ENCODE data around the gene GAS2L2. TPM values are rescaled to one million over a fixed set of nuclear protein-coding genes. Genes with fewer than 3 reads are reported as not detected.
A peak's percentile ranks its signal among the peaks of the same experiment; 100 is the strongest.

The GAS2L2 gene
- total RNA-seq, 2 donors from 2014 or later = 0.09 TPM; not detected in 1

- Mint-ChIP-seq H3K9me3 (peaks cover 4% of the 10 kb centered on the region), H3K27me3 (ENCODE audit: insufficient read depth) (peaks cover 67% of the 10 kb centered on the region), H3K4me1 (peaks cover 3% of the 10 kb centered on the region), H3K4me3 (no peak overlapping the region), H3K27ac (no peak overlapping the region), H3K36me3 (ENCODE audit: low read depth) (no peaks in the 10 kb centered on the region)
- Histone ChIP-seq H3K4me1 (ENCODE audit: control insufficient read depth, insufficient read depth, low read length) (no peaks in the 10 kb centered on the region), H3K36me3 (ENCODE audit: control insufficient read depth, insufficient read depth, low read length) (no peaks in the 10 kb centered on the region), H3K27ac (ENCODE audit: low read depth, low read length) (no peak overlapping the region), H3K4me3 (ENCODE audit: low read length) (no peak overlapping the region), H3K27me3 (ENCODE audit: control insufficient read depth, insufficient read depth, low read length, poor library complexity, severe bottlenecking) (peaks cover 57% of the 10 kb centered on the region), H3K9me3 (ENCODE audit: control insufficient read depth, low read length) (no peaks in the 10 kb centered on the region), H3K9ac (ENCODE audit: extremely low read depth, low read length, poor library complexity, severe bottlenecking) (no peak overlapping the region)
- TF ChIP-seq, protein P1, sequence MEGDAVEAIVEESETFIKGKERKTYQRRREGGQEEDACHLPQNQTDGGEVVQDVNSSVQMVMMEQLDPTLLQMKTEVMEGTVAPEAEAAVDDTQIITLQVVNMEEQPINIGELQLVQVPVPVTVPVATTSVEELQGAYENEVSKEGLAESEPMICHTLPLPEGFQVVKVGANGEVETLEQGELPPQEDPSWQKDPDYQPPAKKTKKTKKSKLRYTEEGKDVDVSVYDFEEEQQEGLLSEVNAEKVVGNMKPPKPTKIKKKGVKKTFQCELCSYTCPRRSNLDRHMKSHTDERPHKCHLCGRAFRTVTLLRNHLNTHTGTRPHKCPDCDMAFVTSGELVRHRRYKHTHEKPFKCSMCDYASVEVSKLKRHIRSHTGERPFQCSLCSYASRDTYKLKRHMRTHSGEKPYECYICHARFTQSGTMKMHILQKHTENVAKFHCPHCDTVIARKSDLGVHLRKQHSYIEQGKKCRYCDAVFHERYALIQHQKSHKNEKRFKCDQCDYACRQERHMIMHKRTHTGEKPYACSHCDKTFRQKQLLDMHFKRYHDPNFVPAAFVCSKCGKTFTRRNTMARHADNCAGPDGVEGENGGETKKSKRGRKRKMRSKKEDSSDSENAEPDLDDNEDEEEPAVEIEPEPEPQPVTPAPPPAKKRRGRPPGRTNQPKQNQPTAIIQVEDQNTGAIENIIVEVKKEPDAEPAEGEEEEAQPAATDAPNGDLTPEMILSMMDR (conservative IDR thresholded peaks at IDR 0.05) = no peak
- no peak for DNase-seq
- WGBS, 2 experiments (ENCODE audit: insufficient coverage in 1 of 2, insufficient read length in 1 of 2) = 71 to 84% methylated on average over 2 to 7 of the region's 7 CpGs
Observed at GRCh38 chr17:35742896-35743477, 10.1 kb downstream of the GAS2L2 start.

GRCh38 chr17:35742496-35742895 is 10.5 kb downstream of the GAS2L2 start:
- 88 to 100% methylated on average over 2 to 7 of the region's 7 CpGs for WGBS, 2 experiments (ENCODE audit: insufficient coverage in 1 of 2, insufficient read length in 1 of 2)
- no peak overlapping the region for H3K9ac ChIP-seq (ENCODE audit: extremely low read depth, low read length, poor library complexity, severe bottlenecking)
- H3K9me3 Mint-ChIP-seq = peaks cover 4% of the 10 kb centered on the region
- H3K27me3 Mint-ChIP-seq (ENCODE audit: insufficient read depth) = peaks cover 72% of the 10 kb centered on the region
- H3K27me3 ChIP-seq (ENCODE audit: control insufficient read depth, insufficient read depth, low read length, poor library complexity, severe bottlenecking) = peaks cover 57% of the 10 kb centered on the region
- no peaks in the 10 kb centered on the region for H3K36me3 Mint-ChIP-seq (ENCODE audit: low read depth)
- no peak overlapping the region for H3K4me3 ChIP-seq (ENCODE audit: low read length)
- peaks cover 3% of the 10 kb centered on the region for H3K4me1 Mint-ChIP-seq
- H3K36me3 ChIP-seq (ENCODE audit: control insufficient read depth, insufficient read depth, low read length) = no peaks in the 10 kb centered on the region
- TF ChIP-seq, protein P1 (conservative IDR thresholded peaks at IDR 0.05) = no peak
- DNase-seq = no peak
- no peaks in the 10 kb centered on the region for H3K4me1 ChIP-seq (ENCODE audit: control insufficient read depth, insufficient read depth, low read length)
- no peaks in the 10 kb centered on the region for H3K9me3 ChIP-seq (ENCODE audit: control insufficient read depth, low read length)
- H3K27ac Mint-ChIP-seq = no peak overlapping the region
- no peak overlapping the region for H3K27ac ChIP-seq (ENCODE audit: low read depth, low read length)
- no peak overlapping the region for H3K4me3 Mint-ChIP-seq

DNA sequence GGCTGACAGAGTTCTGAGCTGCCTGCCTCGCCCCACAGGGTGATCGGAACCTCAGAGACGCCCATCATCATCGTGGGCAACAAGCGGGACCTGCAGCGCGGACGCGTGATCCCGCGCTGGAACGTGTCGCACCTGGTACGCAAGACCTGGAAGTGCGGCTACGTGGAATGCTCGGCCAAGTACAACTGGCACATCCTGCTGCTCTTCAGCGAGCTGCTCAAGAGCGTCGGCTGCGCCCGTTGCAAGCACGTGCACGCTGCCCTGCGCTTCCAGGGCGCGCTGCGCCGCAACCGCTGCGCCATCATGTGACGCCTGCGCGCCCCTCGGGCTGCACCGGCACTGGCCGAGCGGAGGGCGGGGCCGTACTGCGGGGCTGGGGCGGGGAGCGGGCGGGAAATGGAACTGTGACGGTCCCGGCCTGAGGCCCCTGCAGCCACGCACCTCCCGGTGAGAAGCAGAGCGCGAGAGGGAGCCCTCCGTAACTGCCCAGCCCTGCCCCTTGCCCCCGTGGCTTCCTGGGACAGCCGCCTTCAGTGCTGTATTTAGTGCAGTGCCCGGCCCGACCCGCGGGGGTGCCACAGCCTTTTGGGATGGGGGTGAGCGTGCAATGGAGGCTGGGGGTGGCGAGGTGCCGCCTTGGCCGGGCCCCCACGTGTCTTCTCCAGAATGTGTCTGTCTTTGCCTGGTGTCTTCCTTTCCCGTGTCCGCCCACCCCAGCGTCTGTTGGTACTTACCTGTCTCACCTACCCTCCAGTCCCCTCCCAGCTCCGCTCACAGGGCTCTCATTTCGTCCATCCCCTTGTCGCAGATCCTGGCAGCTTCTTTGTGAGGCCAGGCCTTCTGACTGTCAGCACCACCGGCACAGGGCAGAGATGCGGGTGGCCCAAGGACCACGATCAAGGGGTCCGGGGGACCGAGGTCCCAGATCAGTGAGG is 11.8 kb downstream of the GAS2L2 start:
- Histone ChIP-seq H3K9ac (ENCODE audit: extremely low read depth, low read length, poor library complexity, severe bottlenecking) (no peak overlapping the region), H3K27me3 (ENCODE audit: control insufficient read depth, insufficient read depth, low read length, poor library complexity, severe bottlenecking) (peaks cover 57% of the 10 kb centered on the region), H3K27ac (ENCODE audit: low read depth, low read length) (no peak overlapping the region), H3K4me3 (ENCODE audit: low read length) (no peak overlapping the region), H3K9me3 (ENCODE audit: control insufficient read depth, low read length) (no peaks in the 10 kb centered on the region), H3K36me3 (ENCODE audit: control insufficient read depth, insufficient read depth, low read length) (no peaks in the 10 kb centered on the region), H3K4me1 (ENCODE audit: control insufficient read depth, insufficient read depth, low read length) (no peaks in the 10 kb centered on the region)
- peak; percentile 86 for DNase-seq
- Mint-ChIP-seq H3K4me1 (peaks cover 3% of the 10 kb centered on the region), H3K36me3 (ENCODE audit: low read depth) (peaks cover 4% of the 10 kb centered on the region), H3K27me3 (ENCODE audit: insufficient read depth) (peaks cover 70% of the 10 kb centered on the region), H3K27ac (no peak overlapping the region), H3K4me3 (peak overlapping the region; percentile 39), H3K9me3 (peaks cover 4% of the 10 kb centered on the region)
- TF ChIP-seq, protein P1 (conservative IDR thresholded peaks at IDR 0.05) = peak; percentile 57
- 33 to 65% methylated on average over 23 to 73 of the region's 73 CpGs for WGBS, 2 experiments (ENCODE audit: insufficient coverage in 1 of 2, insufficient read length in 1 of 2)
